Uterus (tissue), 4 donors: ENCODE measurements around the gene SLC25A44. TPM values are rescaled to one million over a fixed set of nuclear protein-coding genes. Genes with fewer than 3 reads are reported as not detected.
A peak's percentile ranks its signal among the peaks of the same experiment; 100 is the strongest.

Experiments used
- DNase-seq, 2 donors: peaks; one replicate each; pipeline ENCODE4 v3.0.0-alpha.2; 2019 to 2020
- H3K27ac ChIP-seq, 2 donors: fragments of 200-600 bp; sonication (generic); 1 replicate in 1 of 2; 2 replicates in 1 of 2; pipeline ENCODE4 v1.5.1; 2016 to 2018
- H3K27me3 ChIP-seq, 2 donors: fragments of 200-600 bp; sonication (generic); one replicate each; pipeline ENCODE4 v1.5.1; 2018 to 2019; ENCODE audit warnings: control low read depth in 1 of 2
- H3K36me3 ChIP-seq, 2 donors: fragments of 200-600 bp; sonication (generic); one replicate each; pipeline ENCODE4 v1.5.1; 2019; ENCODE audit warnings: control low read depth in 1 of 2
- H3K4me1 ChIP-seq, 2 donors: fragments of 200-600 bp; sonication (generic); one replicate each; pipeline ENCODE4 v1.5.1; 2018 to 2019; ENCODE audit warnings: control low read depth in 1 of 2
- H3K4me3 ChIP-seq, 2 donors: fragments of 200-600 bp; sonication (generic); 1 replicate in 1 of 2; 2 replicates in 1 of 2; pipeline ENCODE4 v1.5.1; 2018 to 2019; ENCODE audit warnings: mild to moderate bottlenecking in 1 of 2
- H3K9me3 ChIP-seq, 2 donors: fragments of 200-600 bp; sonication (generic); one replicate each; pipeline ENCODE4 v1.5.1; 2019; ENCODE audit warnings: control low read depth in 1 of 2
- CTCF ChIP-seq, 4 experiments: fragments of 200-600 bp in 2 of 4; fragments of 450-650 bp in 2 of 4; sonication (generic) in 2 of 4; IDR thresholded peaks; one replicate each; pipeline ENCODE4 v1.5.1; 2016 to 2019; ENCODE audit warnings: antibody characterized with exemption in 4 of 4, mild to moderate bottlenecking in 2 of 4, moderate library complexity in 1 of 4
- POLR2A ChIP-seq, 2 donors: fragments of 450-650 bp; IDR thresholded peaks; one replicate each; pipeline ENCODE4 v1.6.1; 2016; ENCODE audit warnings: antibody characterized with exemption in 2 of 2, mild to moderate bottlenecking in 1 of 2, moderate library complexity in 1 of 2
- intact Hi-C: fragments of 100-400 bp; cut with DNase I; formaldehyde crosslinking; loops from one replicate; pipeline ENCODE4 v1.15.1; 2023; ENCODE audit warnings: low total_unique reads
- total RNA-seq, 4 donors: library from RNA; depleted of rRNA in 3 of 4; stranded (reverse); fragments of >200 nt in 3 of 4; gene quantifications; one replicate each; pipeline versions ENCODE4 v1.1.0 to v1.2.4, GENCODE V29; 2014 to 2023
- donor health status: DM: yes; HTN: yes; CAD: no.

SLC25A44 gene
- total RNA-seq, 4 donors from 2014 or later = 5.9 to 26.9 (median 11.1) TPM

- H3K4me3 ChIP-seq = no peak overlapping the region
- peak overlapping the region in 1 of 2 donors; percentile 23 for H3K27ac ChIP-seq
- intact Hi-C loops = no loop called here
- no peaks in the 10 kb centered on the region for H3K36me3 ChIP-seq
- H3K9me3 ChIP-seq = no peaks in the 10 kb centered on the region
- TF ChIP-seq CTCF (IDR thresholded peaks at IDR 0.05) = no peak
- no peak for TF ChIP-seq POLR2A (IDR thresholded peaks at IDR 0.05)
- no peak for DNase-seq
- peaks cover 0 to 3% of the 10 kb centered on the region in 2 donors for H3K4me1 ChIP-seq
- no peaks in the 10 kb centered on the region for H3K27me3 ChIP-seq
Observed at GRCh38 chr1:156217871-156218270, 24.0 kb downstream of the SLC25A44 start.

- H3K27me3 ChIP-seq = no peaks in the 10 kb centered on the region
- intact Hi-C loops = no loop called here
- no peak overlapping the region for H3K27ac ChIP-seq
- no peaks in the 10 kb centered on the region for H3K36me3 ChIP-seq
- DNase-seq = no peak
- H3K4me3 ChIP-seq = no peak overlapping the region
- H3K4me1 ChIP-seq = peaks cover 0 to 3% of the 10 kb centered on the region in 2 donors
- TF ChIP-seq CTCF (IDR thresholded peaks at IDR 0.05) (no peak), POLR2A (IDR thresholded peaks at IDR 0.05) (no peak)
- no peaks in the 10 kb centered on the region for H3K9me3 ChIP-seq
Observed at GRCh38 chr1:156220226-156220625, 26.3 kb downstream of the SLC25A44 start.

DNA sequence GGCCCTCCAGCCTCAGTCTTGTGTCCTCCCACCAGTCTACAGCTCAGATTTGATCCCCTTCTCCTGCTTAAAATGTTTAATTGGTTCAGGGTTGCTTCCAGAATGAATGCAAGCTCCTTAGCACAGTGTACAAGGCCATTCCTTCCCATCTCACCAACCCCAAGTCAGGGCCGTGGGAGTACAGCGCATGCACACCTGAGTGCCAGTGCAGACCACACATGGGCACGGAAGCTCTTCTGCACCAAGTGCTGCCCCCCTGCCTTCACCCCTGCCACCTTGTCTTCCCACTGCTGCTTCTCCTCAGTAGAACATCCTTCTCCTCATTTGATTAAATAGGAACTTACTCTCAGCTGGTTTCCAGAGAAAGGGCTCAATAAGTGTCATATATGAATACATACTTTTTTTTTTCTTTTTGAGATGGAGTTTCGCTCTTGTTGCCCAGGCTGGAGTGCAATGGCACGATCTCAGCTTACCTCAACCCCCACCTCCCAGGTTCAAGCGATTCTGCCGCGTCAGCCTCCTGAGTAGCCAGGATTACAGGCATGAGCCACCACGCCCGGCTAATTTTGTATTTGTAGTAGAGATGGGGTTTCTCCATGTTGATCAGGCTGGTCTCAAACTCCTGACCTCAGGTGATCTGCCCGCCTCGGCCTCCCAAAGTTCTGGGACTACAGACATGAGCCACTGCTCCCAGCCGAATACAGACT lies 28.2 kb downstream of the SLC25A44 start:
- no peak overlapping the region for H3K27ac ChIP-seq
- no peaks in the 10 kb centered on the region for H3K27me3 ChIP-seq
- H3K36me3 ChIP-seq = no peaks in the 10 kb centered on the region
- H3K9me3 ChIP-seq = no peaks in the 10 kb centered on the region
- no peaks in the 10 kb centered on the region for H3K4me1 ChIP-seq
- DNase-seq = no peak
- intact Hi-C loops = no loop called here
- no peak for TF ChIP-seq POLR2A (IDR thresholded peaks at IDR 0.05)
- TF ChIP-seq CTCF (IDR thresholded peaks at IDR 0.05) = no peak
- no peak overlapping the region for H3K4me3 ChIP-seq

DNA sequence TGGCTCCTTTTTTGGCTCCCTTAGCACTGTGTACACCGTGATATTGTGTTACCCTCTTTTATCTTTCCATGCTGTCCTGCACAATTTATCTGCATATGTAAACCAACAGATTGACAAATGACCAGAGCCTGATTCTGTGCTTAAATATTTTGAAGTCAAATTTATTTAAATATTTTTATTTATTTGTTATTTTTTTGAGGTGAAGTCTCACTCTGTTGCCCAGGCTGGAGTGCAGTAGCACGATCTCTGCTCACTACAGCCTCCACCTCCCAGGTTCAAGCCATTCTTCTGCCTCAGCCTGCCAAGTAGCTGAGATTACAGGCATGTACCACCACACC lies 31.7 kb downstream of the SLC25A44 start:
- DNase-seq = no peak
- no peaks in the 10 kb centered on the region for H3K4me1 ChIP-seq
- no peaks in the 10 kb centered on the region for H3K9me3 ChIP-seq
- H3K4me3 ChIP-seq = no peak overlapping the region
- H3K27ac ChIP-seq = no peak overlapping the region
- no peaks in the 10 kb centered on the region for H3K27me3 ChIP-seq
- TF ChIP-seq POLR2A (IDR thresholded peaks at IDR 0.05) (no peak), CTCF (IDR thresholded peaks at IDR 0.05) (no peak)
- intact Hi-C loops = loop anchor here (5.0 kb wide), 1 partner anchor 78 kb away; no protein-coding TSS in a partner anchor
- no peaks in the 10 kb centered on the region for H3K36me3 ChIP-seq

- no peak overlapping the region for H3K4me3 ChIP-seq
- no peaks in the 10 kb centered on the region for H3K27me3 ChIP-seq
- intact Hi-C loops = loop anchor here (5.0 kb wide), 1 partner anchor 79 kb away; no protein-coding TSS in a partner anchor
- DNase-seq = no peak
- TF ChIP-seq POLR2A (IDR thresholded peaks at IDR 0.05) (no peak), CTCF (IDR thresholded peaks at IDR 0.05) (no peak)
- no peaks in the 10 kb centered on the region for H3K4me1 ChIP-seq
- H3K36me3 ChIP-seq = no peaks in the 10 kb centered on the region
- H3K9me3 ChIP-seq = no peaks in the 10 kb centered on the region
- no peak overlapping the region for H3K27ac ChIP-seq
Observed at GRCh38 chr1:156226116-156226538, 32.2 kb downstream of the SLC25A44 start.
